Neural progenitor cell (in vitro differentiated cells): ENCODE data around the gene MDP1. TPM values are rescaled to one million over a fixed set of nuclear protein-coding genes. Genes with fewer than 3 reads are reported as not detected.
"Not testable (repeated sequence)": the region's sequence is repeated elsewhere in the genome, so short reads cannot be mapped to it uniquely, and the experiment has no call there.

Experiments
- DNase-seq: peaks from one replicate; pipeline ENCODE4 v3.0.0-alpha.2; 2016; ENCODE audit warnings: low spot score
- H2AFZ ChIP-seq: fragments of 200-600 bp; sonication (generic); replicated peaks from 2 replicates; pipeline ENCODE4 v1.6.1; 2016; ENCODE audit warnings: antibody characterized with exemption
- H3F3A ChIP-seq: fragments of 200-600 bp; sonication (generic); 2 replicates; pipeline ENCODE4 v1.6.1; 2016; ENCODE audit warnings: antibody characterized with exemption, low read depth
- H3K27ac ChIP-seq: fragments of 200-600 bp; sonication (generic); 2 replicates; pipeline ENCODE4 v1.5.1; 2016; ENCODE audit warnings: mild to moderate bottlenecking
- H3K27me3 ChIP-seq: fragments of 200-600 bp; sonication (generic); 2 replicates; pipeline ENCODE4 v1.6.1; 2016; ENCODE audit warnings: mild to moderate bottlenecking, moderate library complexity
- H3K36me3 ChIP-seq: fragments of 200-600 bp; sonication (generic); 2 replicates; pipeline ENCODE4 v1.5.1; 2016
- H3K4me1 ChIP-seq: fragments of 200-600 bp; sonication (generic); 2 replicates; pipeline ENCODE4 v1.6.1; 2016; ENCODE audit warnings: mixed run types
- H3K4me2 ChIP-seq: fragments of 200-600 bp; sonication (generic); 2 replicates; pipeline ENCODE4 v1.6.1; 2016
- H3K4me3 ChIP-seq: fragments of 200-600 bp; sonication (generic); 2 replicates; pipeline ENCODE4 v1.5.1; 2016
- H3K79me2 ChIP-seq: fragments of 200-600 bp; sonication (generic); 2 replicates; pipeline ENCODE4 v1.6.1; 2016; ENCODE audit warnings: low read depth
- H3K9ac ChIP-seq: fragments of 200-600 bp; sonication (generic); 2 replicates; pipeline ENCODE4 v1.6.1; 2016
- H3K9me3 ChIP-seq: fragments of 200-600 bp; sonication (generic); 2 replicates; pipeline ENCODE4 v1.5.1; 2016; ENCODE audit warnings: low read depth
- H4K20me1 ChIP-seq: fragments of 200-600 bp; sonication (generic); 2 replicates; pipeline ENCODE4 v1.6.1; 2016; ENCODE audit warnings: low read depth
- H3K27ac Mint-ChIP-seq: 3 replicates; pipeline ENCODE4 v1.8.0; 2021; ENCODE audit warnings: mixed read lengths
- H3K27me3 Mint-ChIP-seq: 2 replicates; pipeline ENCODE4 v1.8.0; 2022; ENCODE audit warnings: low read depth, mild to moderate bottlenecking, inconsistent platforms, moderate library complexity, mixed read lengths; ENCODE audit not compliant: insufficient read depth
- H3K36me3 Mint-ChIP-seq: 3 replicates; pipeline ENCODE4 v1.8.0; 2021; ENCODE audit warnings: mixed read lengths
- H3K4me1 Mint-ChIP-seq: 3 replicates; pipeline ENCODE4 v1.8.0; 2021; ENCODE audit warnings: mixed read lengths
- H3K4me3 Mint-ChIP-seq: 3 replicates; pipeline ENCODE4 v1.8.0; 2021; ENCODE audit warnings: mild to moderate bottlenecking, moderate library complexity, mixed read lengths
- H3K9me3 Mint-ChIP-seq: 3 replicates; pipeline ENCODE4 v1.8.0; 2020; ENCODE audit warnings: mixed read lengths
- CTCF ChIP-seq: fragments of 200-600 bp; sonication (generic); IDR thresholded peaks from 2 replicates; pipeline ENCODE4 v1.5.1; 2017; ENCODE audit warnings: antibody characterized with exemption, mild to moderate bottlenecking
- EZH2 ChIP-seq: fragments of 200-600 bp; sonication (generic); IDR thresholded peaks from 2 replicates; pipeline ENCODE4 v1.6.1; 2017; ENCODE audit warnings: antibody characterized with exemption, mild to moderate bottlenecking, moderate library complexity
- EZH2phosphoT487 ChIP-seq: fragments of 200-600 bp; sonication (generic); IDR thresholded peaks from 2 replicates; pipeline ENCODE4 v1.6.1; 2017; ENCODE audit warnings: antibody characterized with exemption
- total RNA-seq: library from RNA; depleted of rRNA; stranded (reverse); fragments of >200 nt; gene quantifications from 2 replicates; pipeline ENCODE4 v1.2.3, GENCODE V29; 2015; ENCODE audit warnings: low replicate concordance

MDP1 gene
- total RNA-seq, 1 donor from 2014 or later, result 18.3 TPM

GRCh38 chr14:24224618-24225071 is 8.8 kb upstream of the MDP1 start:
- Histone ChIP-seq H3K9ac (no peak overlapping the region), H3K36me3 (no peaks in the 10 kb centered on the region), H3F3A (no peaks in the 10 kb centered on the region), H2AFZ (no peak overlapping the region), H3K4me3 (no peak overlapping the region), H3K4me2 (no peak overlapping the region), H3K27ac (no peak overlapping the region), H4K20me1 (peaks cover 40% of the 10 kb centered on the region), H3K79me2 (peaks cover 98% of the 10 kb centered on the region), H3K4me1 (no peaks in the 10 kb centered on the region), H3K27me3 (no peaks in the 10 kb centered on the region), H3K9me3 (no peaks in the 10 kb centered on the region)
- Mint-ChIP-seq H3K27me3 (no peaks in the 10 kb centered on the region), H3K27ac (no peak overlapping the region), H3K4me1 (no peaks in the 10 kb centered on the region), H3K9me3 (no peaks in the 10 kb centered on the region), H3K4me3 (no peak overlapping the region), H3K36me3 (peaks cover 6% of the 10 kb centered on the region)
- no peak for DNase-seq
- TF ChIP-seq EZH2, result no peak
- no peak for TF ChIP-seq CTCF
- no peak for TF ChIP-seq EZH2phosphoT487

DNA sequence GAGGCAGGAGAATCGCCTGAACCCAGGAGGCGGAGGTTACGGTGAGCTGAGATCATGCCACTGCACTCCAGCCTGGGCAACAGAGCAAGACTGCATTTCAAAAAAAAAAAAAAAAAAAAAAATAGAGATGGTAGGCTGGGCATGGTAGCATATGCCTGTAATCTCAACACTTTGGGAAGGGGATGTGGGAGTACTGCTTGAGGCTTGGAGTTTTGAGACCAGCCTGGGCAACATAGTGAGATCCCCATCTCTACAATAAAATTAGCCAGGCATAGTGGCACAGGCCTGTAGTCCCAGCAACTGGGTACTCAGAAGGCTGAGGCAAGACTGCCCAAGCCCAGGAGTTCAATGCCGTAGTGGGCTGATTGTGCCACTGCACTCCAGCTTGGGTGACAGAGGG is 7.1 kb upstream of the MDP1 start:
- not testable (repeated sequence) for DNase-seq, H3K4me2 ChIP-seq, H3K9me3 ChIP-seq, H3K27ac Mint-ChIP-seq, H3K36me3 Mint-ChIP-seq, H3K4me3 Mint-ChIP-seq, H3F3A ChIP-seq, H3K4me1 Mint-ChIP-seq, H3K4me3 ChIP-seq, H3K27me3 ChIP-seq, H3K27ac ChIP-seq, H2AFZ ChIP-seq, H3K27me3 Mint-ChIP-seq, H3K4me1 ChIP-seq, H3K9ac ChIP-seq, H3K36me3 ChIP-seq, H3K9me3 Mint-ChIP-seq
- Histone ChIP-seq H3K79me2 (peaks cover 95% of the 10 kb centered on the region), H4K20me1 (peaks cover 45% of the 10 kb centered on the region)

DNA sequence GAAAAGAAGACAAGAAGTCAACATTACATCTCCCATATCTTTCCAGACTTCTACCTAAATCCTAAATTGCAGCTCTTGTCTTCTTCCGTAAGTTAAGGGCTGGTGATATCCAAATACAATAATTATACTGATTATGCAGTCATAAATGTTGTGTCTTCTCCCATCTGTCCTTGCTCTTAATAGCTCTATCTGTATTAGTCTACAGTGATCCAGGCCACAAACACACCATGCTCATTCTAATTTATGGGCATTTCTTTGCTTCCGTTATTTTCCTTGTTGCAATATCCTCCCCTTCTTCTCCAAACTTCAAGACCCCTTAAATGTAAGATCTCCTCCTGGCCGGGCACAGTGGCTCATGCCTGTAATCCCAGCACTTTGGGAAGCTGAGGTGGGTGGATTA is 3.7 kb upstream of the MDP1 start:
- peaks cover 2% of the 10 kb centered on the region for H3K36me3 Mint-ChIP-seq
- H2AFZ ChIP-seq, result no peak overlapping the region
- no peaks in the 10 kb centered on the region for H3K27me3 ChIP-seq
- H3K27ac ChIP-seq, result no peak overlapping the region
- H3K36me3 ChIP-seq, result no peaks in the 10 kb centered on the region
- H3K4me2 ChIP-seq, result no peak overlapping the region
- no peaks in the 10 kb centered on the region for H3K4me1 ChIP-seq
- H3K9me3 ChIP-seq, result no peaks in the 10 kb centered on the region
- H3K27ac Mint-ChIP-seq, result no peak overlapping the region
- TF ChIP-seq EZH2phosphoT487 (no peak), CTCF (no peak), EZH2 (no peak)
- peaks cover 67% of the 10 kb centered on the region for H3K79me2 ChIP-seq
- DNase-seq, result no peak
- H3K4me1 Mint-ChIP-seq, result peaks cover 8% of the 10 kb centered on the region
- no peaks in the 10 kb centered on the region for H3K9me3 Mint-ChIP-seq
- H3K4me3 Mint-ChIP-seq, result no peak overlapping the region
- no peak overlapping the region for H3K9ac ChIP-seq
- H3F3A ChIP-seq, result peaks cover 12% of the 10 kb centered on the region
- H3K4me3 ChIP-seq, result no peak overlapping the region
- peaks cover 33% of the 10 kb centered on the region for H4K20me1 ChIP-seq
- no peaks in the 10 kb centered on the region for H3K27me3 Mint-ChIP-seq

GRCh38 chr14:24219080-24219479 is 3.2 kb upstream of the MDP1 start:
- TF ChIP-seq EZH2phosphoT487 (no peak), EZH2 (no peak), CTCF (no peak)
- Mint-ChIP-seq H3K4me1 (peaks cover 12% of the 10 kb centered on the region), H3K36me3 (no peaks in the 10 kb centered on the region), H3K27me3 (no peaks in the 10 kb centered on the region), H3K4me3 (no peak overlapping the region), H3K27ac (no peak overlapping the region), H3K9me3 (no peaks in the 10 kb centered on the region)
- no peak overlapping the region for H3K9ac ChIP-seq
- no peak overlapping the region for H3K27ac ChIP-seq
- H3K36me3 ChIP-seq, result no peaks in the 10 kb centered on the region
- H3K9me3 ChIP-seq, result no peaks in the 10 kb centered on the region
- H3K79me2 ChIP-seq, result peaks cover 67% of the 10 kb centered on the region
- H4K20me1 ChIP-seq, result peaks cover 33% of the 10 kb centered on the region
- no peak for DNase-seq
- H3K4me2 ChIP-seq, result no peak overlapping the region
- H3K27me3 ChIP-seq, result no peaks in the 10 kb centered on the region
- H3F3A ChIP-seq, result peaks cover 16% of the 10 kb centered on the region
- no peak overlapping the region for H3K4me3 ChIP-seq
- no peak overlapping the region for H2AFZ ChIP-seq
- no peaks in the 10 kb centered on the region for H3K4me1 ChIP-seq

- not testable (repeated sequence) for DNase-seq, H3K27ac Mint-ChIP-seq, H3K9me3 ChIP-seq, H3K4me1 ChIP-seq, H3K9ac ChIP-seq, H3K4me3 Mint-ChIP-seq, H3K27me3 Mint-ChIP-seq, H2AFZ ChIP-seq, H3K36me3 ChIP-seq, H3K4me3 ChIP-seq, H3K27me3 ChIP-seq, H3K9me3 Mint-ChIP-seq, H3K27ac ChIP-seq, H3K4me2 ChIP-seq, H3K36me3 Mint-ChIP-seq
- H3K79me2 ChIP-seq, result peaks cover 54% of the 10 kb centered on the region
- peaks cover 36% of the 10 kb centered on the region for H3F3A ChIP-seq
- peaks cover 23% of the 10 kb centered on the region for H3K4me1 Mint-ChIP-seq
- peaks cover 25% of the 10 kb centered on the region for H4K20me1 ChIP-seq
Observed at GRCh38 chr14:24216876-24217275, 1.0 kb upstream of the MDP1 start.
